ENCODE measurements around the gene TNPO3. TPM values are rescaled to one million over a fixed set of nuclear protein-coding genes. Genes with fewer than 3 reads are reported as not detected.

TNPO3 gene
- total RNA-seq, 1 experiment from 2014 or later = 58.5 TPM

- Histone ChIP-seq H2AFZ (ENCODE audit: low read depth, low read length, poor library complexity, severe bottlenecking) (no peak overlapping the region), H3K36me3 (ENCODE audit: control insufficient read depth in 1 of 2, insufficient read depth in 2 of 2, low read length in 2 of 2) (no peaks in the 10 kb centered on the region), H3K4me3 (replicated peaks in 1 of 2; ENCODE audit: low read depth in 1 of 2, low read length in 2 of 2) (peak overlapping the region; percentile 68 to 84), H3K79me2 (ENCODE audit: insufficient read depth, low read length) (no peaks in the 10 kb centered on the region), H3K9me3 (ENCODE audit: control insufficient read depth in 1 of 2, insufficient read depth in 1 of 2, low read depth in 1 of 2, low read length in 2 of 2) (no peaks in the 10 kb centered on the region), H3K27me3 (ENCODE audit: insufficient read depth, low read length) (no peaks in the 10 kb centered on the region), H3K4me2 (ENCODE audit: low read length) (peak overlapping the region; percentile 99), H3K4me1 (ENCODE audit: control insufficient read depth in 1 of 2, insufficient read depth in 2 of 2, low read length in 2 of 2) (peaks cover 10 to 22% of the 10 kb centered on the region in 2 experiments; a peak in 3 of 4 replicates), H3K9me2 (ENCODE audit: insufficient read depth) (no peaks in the 10 kb centered on the region), H3K27ac (ENCODE audit: low read depth, low read length) (peak overlapping the region; percentile 67), H4K20me1 (ENCODE audit: insufficient read depth) (no peaks in the 10 kb centered on the region), H3K9ac (ENCODE audit: low read length) (peak overlapping the region; percentile 70)
- BruUV-seq (replicated peaks) = TSS peak; percentile 67
- ChIA-PET POLR2A (interaction anchor here (1.4 kb wide), 1 partner anchor 9 kb away, joined by 6 read pairs; no protein-coding TSS in a partner anchor), CTCF (no interaction called here), RAD21 (ENCODE audit: low non-redundant PET in 1 of 2, low total read pairs in 2 of 2, uncharacterized antibody in 2 of 2, unreplicated experiment in 2 of 2) (no interaction called here)
- DNase-seq (ENCODE audit: low read depth, low spot score) (no peak), ATAC-seq (peak; percentile 30)
- TF ChIP-seq SRF (IDR thresholded peaks at IDR 0.05; ENCODE audit: low read depth) (no peak), CTCF (IDR thresholded peaks at IDR 0.05 in 2 of 3, conservative IDR thresholded peaks at IDR 0.05 in 1 of 3; ENCODE audit: borderline replicate concordance in 1 of 3, insufficient read depth in 1 of 3, low read depth in 2 of 3, low read length in 2 of 3) (no peak), REST (IDR thresholded peaks at IDR 0.05; ENCODE audit: low read depth) (no peak)
- intact Hi-C loops (cut with micrococcal nuclease) = no loop called here
Measured at GRCh38 chr7:128938544-128939074, 116.3 kb downstream of the TNPO3 start.
